ENCODE data around the gene ENDOD1.

- TF ChIP-seq CTCF (IDR thresholded peaks at IDR 0.05) (no peak), CBFB (CRISPR knock-in tag; IDR thresholded peaks at IDR 0.05; ENCODE audit: low read depth) (no peak), SMAD4 (CRISPR knock-in tag; IDR thresholded peaks at IDR 0.05) (no peak)
Measured at GRCh38 chr11:95108159-95108611, 18.5 kb downstream of the ENDOD1 start.

All from WTC11 (cell line).